Muscle of leg (tissue), 11 donors: ENCODE results near the gene SIGLEC10. TPM values are rescaled to one million over a fixed set of nuclear protein-coding genes. Genes with fewer than 3 reads are reported as not detected.

Experiments
- DNase-seq: peaks from one replicate; pipeline ENCODE4 v3.0.0; 2013
- H3K27ac ChIP-seq: one replicate; pipeline ENCODE4 v1.5.1; 2013; ENCODE audit warnings: mild to moderate bottlenecking, low read length, control low read depth
- H3K27me3 ChIP-seq: one replicate; pipeline ENCODE4 v1.6.1; 2013; ENCODE audit warnings: low read length; ENCODE audit not compliant: control insufficient read depth, insufficient read depth
- H3K36me3 ChIP-seq: one replicate; pipeline ENCODE4 v1.6.1; 2013; ENCODE audit warnings: low read length; ENCODE audit not compliant: control insufficient read depth, insufficient read depth
- H3K4me1 ChIP-seq: one replicate; pipeline ENCODE4 v1.6.1; 2013; ENCODE audit warnings: low read length; ENCODE audit not compliant: control insufficient read depth, insufficient read depth
- H3K4me3 ChIP-seq: one replicate; pipeline ENCODE4 v1.5.1; 2013; ENCODE audit warnings: low read length, control low read depth
- H3K9me3 ChIP-seq: replicated peaks from 2 replicates; pipeline ENCODE4 v1.6.1; 2013; ENCODE audit warnings: low read depth, low read length; ENCODE audit not compliant: control insufficient read depth
- WGBS: methylation state at CpG from one replicate; pipeline ENCODE4 v1.1.5; 2013; ENCODE audit warnings: missing lambda C conversion rate; ENCODE audit not compliant: insufficient coverage; 5-methylcytosine and 5-hydroxymethylcytosine counted together
- polyA plus RNA-seq, 8 donors: library from polyadenylated mRNA; unstranded; fragments of 120-200 nt; gene quantifications; one replicate each; pipeline versions ENCODE4 v1.2.1 to v1.2.3, GENCODE V29; 2013; ENCODE audit warnings: inconsistent platforms in 1 of 8, low replicate concordance in 1 of 8; ENCODE audit not compliant: insufficient read length in 8 of 8, insufficient read depth in 1 of 8
- total RNA-seq: library from RNA; stranded (reverse); fragments of 120-200 nt; gene quantifications from one replicate; pipeline ENCODE4 v1.2.4, GENCODE V29; 2013

Gene SIGLEC10
- total and polyA plus RNA-seq, 9 donors, result 0.22 to 1.6 (median 1.1) TPM

- Histone ChIP-seq H3K9me3 (peaks cover 2% of the 10 kb centered on the region), H3K4me3 (no peak overlapping the region), H3K36me3 (no peaks in the 10 kb centered on the region), H3K4me1 (no peaks in the 10 kb centered on the region), H3K27ac (no peak overlapping the region), H3K27me3 (no peaks in the 10 kb centered on the region)
- no CpG with 5 or more reads among the region's 2 CpGs for WGBS
- no peak for DNase-seq
These were observed 40.0 kb downstream of the SIGLEC10 start for GRCh38 chr19:51377422-51377821.

- Histone ChIP-seq H3K27me3 (no peaks in the 10 kb centered on the region), H3K4me3 (no peak overlapping the region), H3K36me3 (no peaks in the 10 kb centered on the region), H3K4me1 (no peaks in the 10 kb centered on the region), H3K9me3 (no peaks in the 10 kb centered on the region), H3K27ac (no peak overlapping the region)
- WGBS, result 64% methylated on average over 8 of the region's 11 CpGs
- DNase-seq, result no peak
These were observed 41.8 kb downstream of the SIGLEC10 start for GRCh38 chr19:51375504-51376221.

- H3K4me3 ChIP-seq, result no peak within 1 kb of the TSS
- WGBS, result 38% methylated on average over 1 of the region's 9 CpGs
- no peak within 1 kb of the TSS for H3K27ac ChIP-seq
- no peaks in the 10 kb centered on the region for H3K27me3 ChIP-seq
- H3K4me1 ChIP-seq, result peaks cover 10% of the 10 kb centered on the region
- DNase-seq, result no peak
- H3K36me3 ChIP-seq, result no peaks in the 10 kb centered on the region
- no peaks in the 10 kb centered on the region for H3K9me3 ChIP-seq
These were observed 44.6 kb downstream of the SIGLEC10 start, which contains the start of gene NKG7 for GRCh38 chr19:51372649-51373504. TSS of gene NKG7 (minus strand) at chr19:51372654. CDS start at chr19:51372535, 119 bp downstream.

- DNase-seq, result no peak
- WGBS, result 89% methylated on average over 13 of the region's 18 CpGs
- Histone ChIP-seq H3K36me3 (no peaks in the 10 kb centered on the region), H3K4me1 (peaks cover 12% of the 10 kb centered on the region), H3K9me3 (no peaks in the 10 kb centered on the region), H3K27me3 (no peaks in the 10 kb centered on the region), H3K4me3 (no peak overlapping the region), H3K27ac (no peak overlapping the region)
These were observed 45.3 kb downstream of the SIGLEC10 start for GRCh38 chr19:51372021-51372648.

GRCh38 chr19:51371186-51371690 is 46.2 kb downstream of the SIGLEC10 start:
- H3K9me3 ChIP-seq, result no peaks in the 10 kb centered on the region
- no peaks in the 10 kb centered on the region for H3K27me3 ChIP-seq
- WGBS, result 74% methylated on average over 6 of the region's 8 CpGs
- peaks cover 16% of the 10 kb centered on the region for H3K4me1 ChIP-seq
- no peak overlapping the region for H3K27ac ChIP-seq
- DNase-seq, result no peak
- H3K4me3 ChIP-seq, result peak overlapping the region; percentile 0
- no peaks in the 10 kb centered on the region for H3K36me3 ChIP-seq

- H3K27ac ChIP-seq, result no peak overlapping the region
- DNase-seq, result no peak
- no peaks in the 10 kb centered on the region for H3K36me3 ChIP-seq
- no peaks in the 10 kb centered on the region for H3K27me3 ChIP-seq
- 72% methylated on average over 3 of the region's 4 CpGs for WGBS
- no peak overlapping the region for H3K4me3 ChIP-seq
- no peaks in the 10 kb centered on the region for H3K9me3 ChIP-seq
- peaks cover 21% of the 10 kb centered on the region for H3K4me1 ChIP-seq
These were observed 47.2 kb downstream of the SIGLEC10 start for GRCh38 chr19:51370230-51370629.

GRCh38 chr19:51368366-51369282 is 48.8 kb downstream of the SIGLEC10 start, which contains the start of gene CLDND2:
TSS of gene CLDND2 (minus strand) at chr19:51369003. CDS start at chr19:51368577, 426 bp downstream.
- 33% methylated on average over 12 of the region's 23 CpGs for WGBS
- peak within 1 kb of the TSS; percentile 99 for H3K27ac ChIP-seq
- H3K36me3 ChIP-seq, result no peaks in the 10 kb centered on the region
- peaks cover 24% of the 10 kb centered on the region for H3K4me1 ChIP-seq
- peak within 1 kb of the TSS; percentile 85 for H3K4me3 ChIP-seq
- H3K27me3 ChIP-seq, result no peaks in the 10 kb centered on the region
- DNase-seq, result peak; percentile 30
- H3K9me3 ChIP-seq, result no peaks in the 10 kb centered on the region

GRCh38 chr19:51367565-51368365 is 49.7 kb downstream of the SIGLEC10 start:
- Histone ChIP-seq H3K4me3 (peak overlapping the region; percentile 85), H3K27me3 (no peaks in the 10 kb centered on the region), H3K27ac (peak overlapping the region; percentile 99), H3K4me1 (peaks cover 24% of the 10 kb centered on the region), H3K36me3 (no peaks in the 10 kb centered on the region), H3K9me3 (no peaks in the 10 kb centered on the region)
- peak; percentile 99 for DNase-seq
- WGBS, result under 1% methylated on average over 63 of the region's 64 CpGs

- H3K4me3 ChIP-seq, result peak overlapping the region; percentile 85
- H3K36me3 ChIP-seq, result no peaks in the 10 kb centered on the region
- no peaks in the 10 kb centered on the region for H3K27me3 ChIP-seq
- H3K4me1 ChIP-seq, result peaks cover 24% of the 10 kb centered on the region
- no peak for DNase-seq
- H3K9me3 ChIP-seq, result no peaks in the 10 kb centered on the region
- 0% methylated on average over 9 of the region's 15 CpGs for WGBS
- peak overlapping the region; percentile 99 for H3K27ac ChIP-seq
These were observed 50.2 kb downstream of the SIGLEC10 start for GRCh38 chr19:51367255-51367564.
